Fibroblast of lung (primary cell): ENCODE results near the gene CTNNAL1. TPM values are rescaled to one million over a fixed set of nuclear protein-coding genes. Genes with fewer than 3 reads are reported as not detected.

Source experiments
- DNase-seq, 2 donors: peaks; one replicate each; pipeline versions ENCODE4 v3.0.0 to v3.0.0-alpha.2; 2010; ENCODE audit warnings: low read depth in 2 of 2
- H2AFZ ChIP-seq: 2 replicates; pipeline ENCODE4 v1.5.1; 2012; ENCODE audit warnings: low read length, control low read depth, inconsistent platforms
- H3K27ac ChIP-seq: 2 replicates; pipeline ENCODE4 v1.5.1; 2011; ENCODE audit warnings: low read length, control low read depth; ENCODE audit not compliant: insufficient read depth
- H3K27me3 ChIP-seq: 2 replicates; pipeline ENCODE4 v1.5.1; 2011; ENCODE audit warnings: mild to moderate bottlenecking, low read length; ENCODE audit not compliant: control insufficient read depth, insufficient read depth
- H3K36me3 ChIP-seq: 2 replicates; pipeline ENCODE4 v1.5.1; 2011; ENCODE audit warnings: low read length; ENCODE audit not compliant: control insufficient read depth, insufficient read depth
- H3K4me1 ChIP-seq: 2 replicates; pipeline ENCODE4 v1.5.1; 2011; ENCODE audit warnings: low read length; ENCODE audit not compliant: control insufficient read depth, insufficient read depth; ENCODE audit errors: extremely low read depth
- H3K4me2 ChIP-seq: 2 replicates; pipeline ENCODE4 v1.5.1; 2011; ENCODE audit warnings: low read length, control low read depth; ENCODE audit not compliant: insufficient read depth; ENCODE audit errors: extremely low read depth
- H3K4me3 ChIP-seq, 4 experiments: fragments of 200-600 bp in 1 of 4; sonication (generic) in 1 of 4; replicated peaks in 1 of 4; 2 replicates each; pipeline ENCODE4 v1.5.1; 2011 to 2016; ENCODE audit warnings: low read length in 4 of 4, low read depth in 3 of 4, mild to moderate bottlenecking in 3 of 4, control low read depth in 2 of 4, inconsistent platforms in 1 of 4, mixed read lengths in 1 of 4; ENCODE audit not compliant: insufficient read depth in 1 of 4; ENCODE audit errors: control extremely low read depth in 1 of 4
- H3K79me2 ChIP-seq: 2 replicates; pipeline ENCODE4 v1.5.1; 2012; ENCODE audit warnings: mild to moderate bottlenecking, low read length, inconsistent platforms; ENCODE audit not compliant: control insufficient read depth, insufficient read depth
- H3K9ac ChIP-seq: 2 replicates; pipeline ENCODE4 v1.5.1; 2011; ENCODE audit warnings: mild to moderate bottlenecking, low read length, control low read depth; ENCODE audit not compliant: insufficient read depth
- H3K9me3 ChIP-seq: 2 replicates; pipeline ENCODE4 v1.5.1; 2012; ENCODE audit warnings: low read depth, low read length; ENCODE audit not compliant: control insufficient read depth, insufficient read depth
- H4K20me1 ChIP-seq: 2 replicates; pipeline ENCODE4 v1.5.1; 2011; ENCODE audit warnings: low read length; ENCODE audit not compliant: control insufficient read depth, insufficient read depth; ENCODE audit errors: extremely low read depth
- CTCF ChIP-seq, 2 donors: IDR thresholded peaks in 1 of 2; conservative IDR thresholded peaks in 1 of 2; 1 replicate in 1 of 2; 2 replicates in 1 of 2; pipeline ENCODE4 v1.5.1; 2011 to 2012; ENCODE audit warnings: low read length in 2 of 2, control low read depth in 1 of 2, inconsistent platforms in 1 of 2, low read depth in 1 of 2, mild to moderate bottlenecking in 1 of 2
- EZH2 ChIP-seq: IDR thresholded peaks from 2 replicates; pipeline ENCODE4 v1.5.1; 2012; ENCODE audit warnings: low read length, control low read depth, mild to moderate bottlenecking; ENCODE audit errors: missing control alignments
- polyA plus RNA-seq, 2 donors: library from polyadenylated mRNA; depleted of rRNA in 1 of 2; stranded (reverse) in 1 of 2; unstranded in 1 of 2; fragments of >200 nt; gene quantifications; 2 replicates each; pipeline ENCODE4 v1.2.1, GENCODE V29; 2011 to 2012; ENCODE audit warnings: missing spikeins in 1 of 2
- total RNA-seq: library from RNA; depleted of rRNA; stranded (reverse); fragments of >200 nt; gene quantifications from 2 replicates; pipeline ENCODE4 v1.2.1, GENCODE V29; 2014

Gene CTNNAL1
- total and polyA plus RNA-seq, 2 donors (not counting 1 experiment from before 2014, with no cell fraction given): 68.4 to 95.2 TPM

DNA sequence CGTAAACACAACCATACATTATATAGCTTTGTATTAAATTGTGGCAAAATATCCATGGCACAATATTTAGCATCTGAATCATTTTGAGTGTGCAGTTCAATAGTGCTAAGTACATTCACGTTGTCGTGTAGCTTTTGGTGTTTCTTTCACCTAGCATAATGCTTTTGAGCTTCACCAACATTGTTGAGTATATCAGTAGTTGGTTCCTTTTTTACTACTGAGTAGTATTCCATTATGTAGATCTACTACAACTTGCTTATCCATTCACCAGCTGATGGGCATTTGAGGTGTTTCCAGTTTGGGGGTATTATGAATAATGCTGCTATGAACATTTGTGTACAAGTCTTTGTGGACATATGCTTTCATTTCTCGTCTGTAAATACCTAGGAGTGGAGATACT lies 27.3 kb upstream of the CTNNAL1 start:
- Histone ChIP-seq H3K4me1 (peaks cover 12% of the 10 kb centered on the region), H3K9me3 (no peaks in the 10 kb centered on the region), H4K20me1 (no peaks in the 10 kb centered on the region), H3K27ac (no peak overlapping the region), H3K4me3 (no peak overlapping the region), H2AFZ (no peak overlapping the region), H3K79me2 (no peaks in the 10 kb centered on the region), H3K36me3 (no peaks in the 10 kb centered on the region), H3K9ac (no peak overlapping the region), H3K4me2 (no peak overlapping the region), H3K27me3 (no peaks in the 10 kb centered on the region)
- no peak for DNase-seq
- TF ChIP-seq EZH2: no peak
- TF ChIP-seq CTCF (conservative IDR thresholded peaks at IDR 0.05 in 1 of 2, IDR thresholded peaks at IDR 0.05 in 1 of 2; ENCODE audit: low read depth in 1 of 2, low read length in 2 of 2): no peak

- Histone ChIP-seq H3K36me3 (no peaks in the 10 kb centered on the region), H3K9me3 (no peaks in the 10 kb centered on the region), H3K4me2 (no peak overlapping the region), H4K20me1 (no peaks in the 10 kb centered on the region), H3K9ac (no peak overlapping the region), H3K27me3 (no peaks in the 10 kb centered on the region), H2AFZ (no peak overlapping the region), H3K4me1 (peaks cover 12% of the 10 kb centered on the region), H3K79me2 (no peaks in the 10 kb centered on the region), H3K4me3 (no peak overlapping the region), H3K27ac (no peak overlapping the region)
- no peak for DNase-seq
- TF ChIP-seq EZH2: no peak
- no peak for TF ChIP-seq CTCF (conservative IDR thresholded peaks at IDR 0.05 in 1 of 2, IDR thresholded peaks at IDR 0.05 in 1 of 2; ENCODE audit: low read depth in 1 of 2, low read length in 2 of 2)
Measured at GRCh38 chr9:109039539-109039938, 26.2 kb upstream of the CTNNAL1 start.

DNA sequence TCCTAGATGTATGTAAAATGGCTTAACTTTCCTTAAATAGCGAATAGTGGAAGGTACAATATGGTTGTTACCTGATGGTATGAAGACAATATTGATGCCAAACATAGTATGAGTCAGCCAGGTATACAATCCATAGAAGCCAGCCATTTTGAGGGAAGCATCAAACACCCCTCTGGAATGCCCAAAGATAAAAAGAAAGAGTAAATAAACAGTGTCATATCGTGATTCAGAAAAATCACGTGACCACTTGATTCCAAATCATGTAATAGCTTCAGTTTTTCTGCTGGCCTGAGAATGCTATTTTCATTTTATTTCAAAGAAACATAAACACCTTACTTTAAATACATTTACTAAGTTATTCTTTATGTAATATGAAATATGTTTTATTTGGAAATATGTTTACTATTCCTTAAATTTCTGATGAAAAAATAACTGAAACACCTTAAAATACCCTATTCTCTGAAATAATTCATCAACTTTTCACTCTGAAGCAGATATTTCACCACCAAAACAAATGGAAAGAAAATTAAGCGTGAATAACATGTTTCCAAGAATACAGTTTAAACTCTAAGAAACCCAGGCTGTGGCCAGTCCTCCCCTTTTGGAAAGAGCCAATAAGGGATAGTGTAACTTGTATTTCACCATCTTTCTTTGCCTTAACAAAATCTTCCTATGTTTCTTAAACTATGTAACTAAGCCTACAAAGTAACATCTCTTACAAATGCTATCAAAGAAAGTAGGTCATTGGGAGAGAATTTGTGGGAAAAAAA lies 24.8 kb upstream of the CTNNAL1 start:
- Histone ChIP-seq H4K20me1 (no peaks in the 10 kb centered on the region), H2AFZ (no peak overlapping the region), H3K9ac (no peak overlapping the region), H3K4me1 (peaks cover 16% of the 10 kb centered on the region), H3K79me2 (no peaks in the 10 kb centered on the region), H3K27me3 (no peaks in the 10 kb centered on the region), H3K4me3 (no peak overlapping the region), H3K36me3 (no peaks in the 10 kb centered on the region), H3K4me2 (no peak overlapping the region), H3K27ac (no peak overlapping the region), H3K9me3 (no peaks in the 10 kb centered on the region)
- no peak for TF ChIP-seq EZH2
- no peak for TF ChIP-seq CTCF (conservative IDR thresholded peaks at IDR 0.05 in 1 of 2, IDR thresholded peaks at IDR 0.05 in 1 of 2; ENCODE audit: low read depth in 1 of 2, low read length in 2 of 2)
- no peak for DNase-seq
